OCI-LY3 (cell line): ENCODE data around the gene KLF7.

ENCODE experiments used
- H2AFZ ChIP-seq: fragments of 200-600, 300-600 bp; shearing (Covaris generic); 2 replicates; pipeline ENCODE4 v1.6.0; 2014; ENCODE audit warnings: antibody characterized with exemption, low read depth, low read length
- H3K27ac ChIP-seq: fragments of 200-600, 300-600 bp; sonication (generic); 2 replicates; pipeline ENCODE4 v1.5.1; 2014; ENCODE audit warnings: mild to moderate bottlenecking, low read length, moderate library complexity, mixed read lengths
- H3K27me3 ChIP-seq: fragments of 200-600, 300-600 bp; sonication (generic); 2 replicates; pipeline ENCODE4 v1.6.1; 2014; ENCODE audit warnings: low read depth, low read length, mixed read lengths
- H3K36me3 ChIP-seq: fragments of 200-600, 300-600 bp; sonication (generic); replicated peaks from 2 replicates; pipeline ENCODE3; 2014; ENCODE audit warnings: low read depth, low read length, mixed read lengths
- H3K4me1 ChIP-seq: fragments of 300-600, 200-600 bp; sonication (generic); 2 replicates; pipeline ENCODE4 v1.6.1; 2014; ENCODE audit warnings: low read length, mixed read lengths
- H3K4me2 ChIP-seq: fragments of 200-600, 300-600 bp; sonication (generic); 2 replicates; pipeline ENCODE4 v1.6.1; 2014; ENCODE audit warnings: low read length, mixed read lengths
- H3K4me3 ChIP-seq: fragments of 300-600, 200-600 bp; sonication (generic); 2 replicates; pipeline ENCODE4 v1.5.1; 2014; ENCODE audit warnings: antibody characterized with exemption, mild to moderate bottlenecking, low read length, moderate library complexity
- H3K79me2 ChIP-seq: fragments of 300-600, 200-600 bp; shearing (Covaris generic); 2 replicates; pipeline ENCODE4 v1.6.1; 2014; ENCODE audit warnings: mild to moderate bottlenecking, low read length, mixed read lengths
- H3K9ac ChIP-seq: fragments of 300-600, 200-600 bp; shearing (Covaris generic); 2 replicates; pipeline ENCODE4 v1.6.0; 2014; ENCODE audit warnings: mild to moderate bottlenecking, low read length, moderate library complexity
- H3K9me3 ChIP-seq: fragments of 200-600, 300-600 bp; shearing (Covaris generic); 2 replicates; pipeline ENCODE4 v1.6.1; 2014; ENCODE audit warnings: low read length, mixed read lengths; ENCODE audit not compliant: insufficient read depth
- H4K20me1 ChIP-seq: fragments of 200-600, 300-600 bp; sonication (generic); 2 replicates; pipeline ENCODE4 v1.6.1; 2016; ENCODE audit warnings: low read length, mixed read lengths; ENCODE audit not compliant: insufficient read depth
- CTCF ChIP-seq: fragments of 200-600, 300-600 bp; sonication (generic); IDR thresholded peaks from 2 replicates; pipeline ENCODE4 v1.5.1; 2014; ENCODE audit warnings: antibody characterized with exemption, low read length, low read depth
- EZH2phosphoT487 ChIP-seq: fragments of 200-600 bp; shearing (Covaris generic); IDR thresholded peaks from 2 replicates; pipeline ENCODE4 v1.6.1; 2018; ENCODE audit warnings: antibody characterized with exemption, mixed run types, low read depth

KLF7 gene

DNA sequence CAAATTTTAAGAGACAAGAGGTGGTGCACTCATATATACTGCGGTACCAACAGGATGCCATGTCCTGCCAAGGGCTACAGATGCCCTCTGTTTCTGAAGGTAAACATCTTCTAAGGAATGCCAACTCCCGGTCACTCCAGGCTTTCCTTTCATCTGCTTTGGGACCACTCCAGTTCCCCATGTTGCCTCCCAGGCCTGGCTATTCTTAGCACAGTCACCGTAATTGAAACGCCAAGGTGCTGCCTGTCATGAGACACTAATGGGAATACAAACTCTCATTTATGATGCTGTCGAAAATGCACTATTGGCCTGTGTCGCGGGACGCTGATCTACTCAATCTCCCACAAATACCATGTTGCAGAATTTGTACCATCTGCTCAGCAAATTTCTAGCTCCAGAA lies 79.6 kb downstream of the KLF7 start:
- Histone ChIP-seq H4K20me1 (no peaks in the 10 kb centered on the region), H3K4me1 (no peaks in the 10 kb centered on the region), H3K27me3 (peaks cover 67% of the 10 kb centered on the region), H3K27ac (no peak overlapping the region), H2AFZ (no peak overlapping the region), H3K4me3 (no peak overlapping the region), H3K4me2 (no peak overlapping the region), H3K36me3 (no peaks in the 10 kb centered on the region), H3K79me2 (no peaks in the 10 kb centered on the region), H3K9me3 (no peaks in the 10 kb centered on the region), H3K9ac (no peak overlapping the region)
- TF ChIP-seq CTCF = no peak
- TF ChIP-seq EZH2phosphoT487 = no peak

DNA sequence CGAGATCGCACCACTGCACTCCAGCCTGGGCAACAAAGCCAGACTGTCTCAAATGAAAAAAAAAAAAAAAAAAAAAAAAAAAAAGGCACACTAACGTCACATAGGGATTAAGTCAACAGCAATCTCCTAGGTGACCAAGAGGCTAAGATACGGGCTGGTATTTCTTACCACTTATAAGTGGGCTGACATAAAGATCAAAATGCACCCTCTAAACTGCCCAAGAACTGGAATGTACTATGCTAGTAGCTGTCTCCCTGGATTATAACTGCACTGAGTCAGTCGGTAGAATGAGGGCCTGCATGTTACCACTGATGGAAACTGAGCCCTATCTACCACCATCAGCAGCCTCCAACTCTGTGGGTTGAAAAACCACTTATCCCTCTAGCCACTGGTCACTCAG lies 80.6 kb downstream of the KLF7 start:
- Histone ChIP-seq H3K9me3 (no peaks in the 10 kb centered on the region), H3K9ac (no peak overlapping the region), H4K20me1 (no peaks in the 10 kb centered on the region)

GRCh38 chr2:207083361-207084110 lies 82.2 kb downstream of the KLF7 start:
- H3K36me3 ChIP-seq = no peaks in the 10 kb centered on the region

More for the DNA sequence above, 80.6 kb downstream of the KLF7 start:
- Histone ChIP-seq H3K79me2 (no peaks in the 10 kb centered on the region), H3K27me3 (peaks cover 61% of the 10 kb centered on the region), H3K27ac (no peak overlapping the region), H2AFZ (no peak overlapping the region), H3K4me2 (no peak overlapping the region), H3K4me3 (no peak overlapping the region), H3K4me1 (no peaks in the 10 kb centered on the region), H3K36me3 (no peaks in the 10 kb centered on the region)
- TF ChIP-seq CTCF (no peak), EZH2phosphoT487 (no peak)

DNA sequence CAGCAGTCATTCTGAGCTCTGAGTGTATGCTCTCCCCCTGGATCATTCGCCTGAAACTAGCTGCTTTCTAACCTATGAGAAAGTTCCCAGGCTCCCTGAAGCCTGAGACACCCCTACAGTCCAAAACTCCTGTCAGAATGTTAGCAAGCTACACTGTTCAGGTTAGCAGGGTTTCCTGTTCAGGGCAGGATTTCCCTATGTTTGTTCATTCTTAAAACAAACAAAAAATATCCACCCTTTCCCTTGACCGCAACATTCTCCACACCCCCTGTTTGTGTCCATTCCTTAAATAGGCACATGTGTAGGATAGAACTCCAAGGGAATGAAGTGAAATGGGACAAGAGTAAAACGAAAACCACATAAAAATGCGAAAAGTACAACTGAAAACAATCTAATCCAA lies 83.1 kb downstream of the KLF7 start:
- H3K79me2 ChIP-seq = no peaks in the 10 kb centered on the region
- no peaks in the 10 kb centered on the region for H3K9me3 ChIP-seq
- no peaks in the 10 kb centered on the region for H3K4me1 ChIP-seq
- H3K36me3 ChIP-seq = no peaks in the 10 kb centered on the region
- no peak overlapping the region for H3K27ac ChIP-seq
- no peaks in the 10 kb centered on the region for H4K20me1 ChIP-seq
- H3K9ac ChIP-seq = no peak overlapping the region
- H3K4me2 ChIP-seq = no peak overlapping the region
- peaks cover 36% of the 10 kb centered on the region for H3K27me3 ChIP-seq
- TF ChIP-seq CTCF (no peak), EZH2phosphoT487 (no peak)
- H3K4me3 ChIP-seq = no peak overlapping the region
- H2AFZ ChIP-seq = no peak overlapping the region

More at GRCh38 chr2:207083361-207084110, 82.2 kb downstream of the KLF7 start:
- H3K27ac ChIP-seq = no peak overlapping the region
- H3K4me2 ChIP-seq = no peak overlapping the region
- no peaks in the 10 kb centered on the region for H3K4me1 ChIP-seq
- peaks cover 45% of the 10 kb centered on the region for H3K27me3 ChIP-seq
- no peaks in the 10 kb centered on the region for H3K79me2 ChIP-seq
- TF ChIP-seq CTCF = no peak
- TF ChIP-seq EZH2phosphoT487 = no peak
- H2AFZ ChIP-seq = no peak overlapping the region
- no peak overlapping the region for H3K4me3 ChIP-seq
- H4K20me1 ChIP-seq = no peaks in the 10 kb centered on the region
- H3K9ac ChIP-seq = no peak overlapping the region
- H3K9me3 ChIP-seq = no peaks in the 10 kb centered on the region
